HEK293T (cell line): Measurements from ENCODE around the gene SPRR4.

ENCODE experiments used
- CTCF ChIA-PET: fragments of 350-600 bp; formaldehyde crosslinking; extraction: SDS; loops from one replicate; lab custom pipeline; 2021; ENCODE audit warnings: antibody characterized with exemption, inconsistent platforms; lab: Yijun Ruan, JAX
- POLR2A ChIA-PET: fragments of 350-600 bp; formaldehyde crosslinking; extraction: SDS; loops from one replicate; lab custom pipeline; 2020; ENCODE audit warnings: antibody characterized with exemption, inconsistent platforms; lab: Yijun Ruan, JAX
- DNase-seq: peaks from one replicate; pipeline ENCODE4 v3.0.0; 2012; ENCODE audit warnings: mixed read lengths; ENCODE audit errors: extremely low spot score
- ARNT ChIP-seq: fragments of 450-650 bp; IDR thresholded peaks from 2 replicates; pipeline ENCODE4 v1.6.1; 2017; ENCODE audit warnings: mild to moderate bottlenecking
- BHLHE40 ChIP-seq: fragments of 450-650 bp; IDR thresholded peaks from 2 replicates; pipeline ENCODE4 v1.6.1; 2016; ENCODE audit warnings: mild to moderate bottlenecking, moderate library complexity, borderline replicate concordance
- CTBP1 ChIP-seq: fragments of 450-650 bp; IDR thresholded peaks from 2 replicates; pipeline ENCODE4 v1.6.1; 2016; ENCODE audit warnings: borderline replicate concordance
- ELF4 ChIP-seq: fragments of 450-650 bp; IDR thresholded peaks from 2 replicates; pipeline ENCODE4 v1.6.1; 2017; ENCODE audit warnings: antibody characterized with exemption
- FOXA1 ChIP-seq: fragments of 450-650 bp; IDR thresholded peaks from 2 replicates; pipeline ENCODE4 v1.6.1; 2016; ENCODE audit warnings: mild to moderate bottlenecking
- FOXK2 ChIP-seq: fragments of 450-650 bp; IDR thresholded peaks from 2 replicates; pipeline ENCODE4 v1.6.1; 2016; ENCODE audit warnings: mild to moderate bottlenecking
- FOXM1 ChIP-seq: fragments of 450-650 bp; IDR thresholded peaks from 2 replicates; pipeline ENCODE4 v1.6.1; 2017; ENCODE audit warnings: mild to moderate bottlenecking, borderline replicate concordance
- HDGF ChIP-seq: fragments of 450-650 bp; IDR thresholded peaks from 2 replicates; pipeline ENCODE4 v1.6.1; 2017; ENCODE audit warnings: antibody characterized with exemption, borderline replicate concordance
- L3MBTL2 ChIP-seq: fragments of 450-650 bp; conservative IDR thresholded peaks from 2 replicates; pipeline ENCODE4 v1.6.1; 2016; ENCODE audit warnings: mild to moderate bottlenecking
- LEF1 ChIP-seq: fragments of 450-650 bp; IDR thresholded peaks from 2 replicates; pipeline ENCODE4 v1.6.1; 2017; ENCODE audit warnings: mild to moderate bottlenecking, borderline replicate concordance
- NFRKB ChIP-seq: fragments of 450-650 bp; IDR thresholded peaks from 2 replicates; pipeline ENCODE4 v1.6.1; 2016; ENCODE audit warnings: mild to moderate bottlenecking, moderate library complexity
- SP1 ChIP-seq: fragments of 450-650 bp; IDR thresholded peaks from 2 replicates; pipeline ENCODE4 v1.6.1; 2017
- SUZ12 ChIP-seq: fragments of 450-650 bp; IDR thresholded peaks from 2 replicates; pipeline ENCODE4 v1.6.1; 2016; ENCODE audit warnings: mild to moderate bottlenecking
- TARDBP ChIP-seq: fragments of 450-650 bp; IDR thresholded peaks from 2 replicates; pipeline ENCODE4 v1.6.1; 2016
- ZNF384 ChIP-seq: fragments of 450-650 bp; IDR thresholded peaks from 2 replicates; pipeline ENCODE4 v1.6.1; 2016
- TF ChIP-seq, protein P1 (sequence below): fragments of 450-650 bp; IDR thresholded peaks from 2 replicates; pipeline ENCODE4 v1.6.1; 2016

SPRR4 gene

GRCh38 chr1:152940614-152941013 is 29.8 kb upstream of the SPRR4 start:
- POLR2A ChIA-PET, result no interaction called here
- CTCF ChIA-PET, result no interaction called here
- no peak for TF ChIP-seq ELF4
- no peak for TF ChIP-seq LEF1
- TF ChIP-seq, protein P1, sequence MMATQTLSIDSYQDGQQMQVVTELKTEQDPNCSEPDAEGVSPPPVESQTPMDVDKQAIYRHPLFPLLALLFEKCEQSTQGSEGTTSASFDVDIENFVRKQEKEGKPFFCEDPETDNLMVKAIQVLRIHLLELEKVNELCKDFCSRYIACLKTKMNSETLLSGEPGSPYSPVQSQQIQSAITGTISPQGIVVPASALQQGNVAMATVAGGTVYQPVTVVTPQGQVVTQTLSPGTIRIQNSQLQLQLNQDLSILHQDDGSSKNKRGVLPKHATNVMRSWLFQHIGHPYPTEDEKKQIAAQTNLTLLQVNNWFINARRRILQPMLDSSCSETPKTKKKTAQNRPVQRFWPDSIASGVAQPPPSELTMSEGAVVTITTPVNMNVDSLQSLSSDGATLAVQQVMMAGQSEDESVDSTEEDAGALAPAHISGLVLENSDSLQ, result no peak
- TF ChIP-seq ZNF384, result no peak
- TF ChIP-seq FOXA1, result no peak
- TF ChIP-seq SP1, result no peak
- TF ChIP-seq NFRKB, result no peak
- TF ChIP-seq HDGF, result no peak
- TF ChIP-seq L3MBTL2, result no peak
- no peak for TF ChIP-seq SUZ12
- no peak for TF ChIP-seq FOXM1
- no peak for TF ChIP-seq ARNT
- TF ChIP-seq CTBP1, result no peak
- TF ChIP-seq TARDBP, result no peak
- no peak for DNase-seq

DNA sequence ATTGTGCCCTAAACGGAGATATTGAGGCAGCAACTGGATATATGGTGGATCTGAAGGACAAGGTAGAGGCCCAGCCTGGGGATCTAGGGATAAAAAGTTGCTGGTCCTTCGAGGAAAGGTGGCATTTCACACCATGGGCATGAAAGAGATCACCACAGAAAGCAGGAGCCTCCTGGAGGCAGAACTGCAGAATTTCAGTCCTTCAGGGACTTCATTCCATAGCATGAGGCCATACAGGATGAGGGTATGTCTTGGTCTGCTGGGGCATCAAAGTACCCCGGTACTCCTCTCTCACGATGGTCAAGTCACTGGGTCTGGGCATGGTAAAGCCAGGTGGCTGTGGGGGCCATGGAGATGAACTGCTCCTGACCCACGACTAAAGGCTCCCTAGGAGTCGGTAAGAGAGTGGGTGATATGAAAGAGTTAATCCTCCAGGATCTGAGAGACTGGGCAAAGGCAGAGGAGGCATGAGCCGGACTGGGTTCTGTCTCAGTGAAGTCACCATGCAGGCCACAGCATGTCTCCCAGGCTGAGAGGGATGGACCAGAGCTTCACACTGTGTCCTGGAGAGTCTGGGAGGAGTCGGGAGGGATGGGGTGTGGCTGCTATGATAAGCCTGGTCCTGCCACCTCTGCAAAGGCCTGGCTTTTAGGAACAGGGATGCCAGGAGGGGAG is 29.3 kb upstream of the SPRR4 start:
- POLR2A ChIA-PET, result no interaction called here
- TF ChIP-seq BHLHE40 (no peak), ELF4 (no peak), FOXK2 (no peak)
- no peak for DNase-seq
- CTCF ChIA-PET, result no interaction called here

DNA sequence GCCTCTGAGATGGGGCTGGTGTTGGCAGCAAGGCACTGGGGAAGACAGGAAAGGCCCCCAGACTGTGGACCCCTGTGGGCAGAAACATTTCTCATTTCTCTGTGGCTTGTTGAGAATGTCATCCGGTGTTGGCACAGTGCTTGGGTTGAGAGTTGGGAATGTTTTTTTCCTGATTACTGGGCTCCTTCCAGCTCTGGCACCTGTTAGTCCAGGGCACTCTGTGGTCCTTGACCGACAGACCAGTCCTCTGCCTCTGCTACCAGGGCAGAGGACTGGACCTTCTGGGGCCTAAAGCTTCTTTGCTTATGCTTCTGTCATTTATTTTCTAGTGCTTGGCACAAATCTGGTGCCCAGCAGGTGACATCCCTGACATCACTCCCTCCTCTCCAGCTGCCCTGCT is 28.3 kb upstream of the SPRR4 start:
- TF ChIP-seq ZNF384 (no peak), ELF4 (no peak), SUZ12 (no peak), NFRKB (no peak), FOXK2 (no peak)
- TF ChIP-seq, protein P1, result no peak
- ChIA-PET CTCF (no interaction called here), POLR2A (no interaction called here)
- DNase-seq, result no peak

DNA sequence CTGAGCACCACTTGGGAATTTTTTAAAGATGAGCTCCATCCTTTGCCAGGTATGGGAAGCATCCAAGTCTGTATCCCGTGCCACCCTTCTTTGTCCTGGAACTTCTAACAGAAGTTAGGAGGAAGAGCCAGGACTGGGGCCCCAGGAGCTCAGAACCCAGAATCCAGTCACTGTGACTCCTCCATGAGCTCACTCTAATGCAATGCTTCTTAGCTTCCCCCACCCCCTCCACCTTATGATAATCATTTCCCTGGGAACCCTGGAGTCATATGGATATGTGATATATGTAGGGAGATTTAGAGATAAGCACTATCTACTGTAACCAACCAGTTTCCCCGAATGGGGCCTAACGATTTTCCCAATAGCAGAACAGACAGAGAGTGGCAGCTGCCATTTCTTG is 24.2 kb upstream of the SPRR4 start:
- TF ChIP-seq HDGF (no peak), TARDBP (no peak), BHLHE40 (no peak), CTBP1 (no peak), ARNT (no peak), L3MBTL2 (no peak), SP1 (no peak), ELF4 (no peak), FOXK2 (no peak), ZNF384 (no peak), NFRKB (no peak), FOXM1 (no peak), LEF1 (no peak), SUZ12 (no peak), FOXA1 (no peak)
- TF ChIP-seq, protein P1, result no peak
- ChIA-PET CTCF (interaction anchor here (0.7 kb wide), 1 partner anchor 34 kb away, joined by 3 read pairs; no protein-coding TSS in a partner anchor), POLR2A (no interaction called here)
- DNase-seq, result no peak

DNA sequence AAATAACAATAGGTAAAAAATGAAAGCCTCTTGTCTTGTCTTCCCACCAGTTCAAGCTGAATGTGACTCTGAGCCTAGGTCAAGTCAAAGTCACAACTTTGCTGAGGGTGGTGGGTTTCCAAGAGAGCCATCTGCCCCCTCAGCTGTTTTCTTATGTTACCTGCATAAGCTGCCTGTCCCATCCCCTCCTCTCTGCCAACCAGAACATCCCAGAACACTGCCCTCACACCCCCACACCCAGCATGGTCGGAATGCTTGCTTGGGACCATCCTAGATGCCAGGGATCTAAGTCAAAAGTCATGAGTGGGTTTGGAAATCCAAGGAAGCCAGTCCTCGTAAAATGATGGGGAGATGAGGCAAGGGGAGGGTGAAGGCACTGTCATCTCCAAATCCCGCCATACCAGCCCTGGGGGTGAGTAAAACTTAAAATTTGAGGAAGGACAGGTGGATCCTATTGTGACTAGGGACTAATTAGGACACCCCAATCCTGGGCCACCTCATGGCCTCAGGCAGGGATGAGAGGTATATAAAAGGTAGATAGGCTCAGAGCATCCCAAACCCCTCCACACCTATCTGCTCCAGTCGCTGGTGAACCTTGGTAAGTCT is 23.7 kb upstream of the SPRR4 start, which contains the start of gene SPRR5:
SPRR5 (plus strand) TSS at position 556 of the 606 bp plus-strand sequence. CDS start 1,349 bp downstream, outside the sequence.
- POLR2A ChIA-PET, result no interaction called here
- CTCF ChIA-PET, result interaction anchor here (0.7 kb wide), 1 partner anchor 34 kb away, joined by 3 read pairs; no protein-coding TSS in a partner anchor
- DNase-seq, result no peak
- TF ChIP-seq CTBP1 (no peak), BHLHE40 (no peak), ZNF384 (no peak), FOXK2 (no peak)

- ChIA-PET POLR2A (no interaction called here), CTCF (no interaction called here)
- DNase-seq, result no peak
- TF ChIP-seq HDGF (no peak), SP1 (no peak), LEF1 (no peak), BHLHE40 (no peak), ARNT (no peak), ELF4 (no peak)
- TF ChIP-seq, protein P1, result no peak
Measured at GRCh38 chr1:152951711-152952110, 18.7 kb upstream of the SPRR4 start.
